GM18520 (cell line): ENCODE data around the gene SCUBE2.
"Not testable (repeated sequence)": the region's sequence is repeated elsewhere in the genome, so short reads cannot be mapped to it uniquely, and the experiment has no call there.

Experiments used
- ATAC-seq: cut with Tn5 transposase; IDR thresholded peaks from one replicate; pipeline ENCODE4 v1.9.1; 2021; ENCODE audit not compliant: unreplicated experiment

Gene SCUBE2

GRCh38 chr11:9013373-9013772 lies 78.0 kb downstream of the SCUBE2 start:
- no peak for ATAC-seq

GRCh38 chr11:9009538-9009937 lies 81.9 kb downstream of the SCUBE2 start:
- not testable (repeated sequence) for ATAC-seq

GRCh38 chr11:9008661-9009060 lies 82.7 kb downstream of the SCUBE2 start:
- no peak for ATAC-seq

GRCh38 chr11:9008011-9008550 lies 83.3 kb downstream of the SCUBE2 start:
- ATAC-seq, result no peak

GRCh38 chr11:9005087-9005486 lies 86.3 kb downstream of the SCUBE2 start:
- no peak for ATAC-seq

- ATAC-seq, result no peak
Measured at GRCh38 chr11:9004183-9004926, 87.0 kb downstream of the SCUBE2 start.

- ATAC-seq, result no peak
Measured at GRCh38 chr11:9003573-9004182, 87.7 kb downstream of the SCUBE2 start, which contains the start of gene NRIP3. Gene NRIP3, minus strand, starts transcription at chr11:9004001. Its CDS starts 66 bp downstream, at chr11:9003935.

- ATAC-seq, result no peak
Measured at GRCh38 chr11:9002920-9003572, 88.4 kb downstream of the SCUBE2 start.

- no peak for ATAC-seq
Measured at GRCh38 chr11:9001736-9002135, 89.7 kb downstream of the SCUBE2 start.

GRCh38 chr11:8998017-8998416 lies 93.4 kb downstream of the SCUBE2 start:
- no peak for ATAC-seq

- no peak for ATAC-seq
Measured at GRCh38 chr11:8997451-8997850, 93.9 kb downstream of the SCUBE2 start.

GRCh38 chr11:8989453-8989852 lies 101.9 kb downstream of the SCUBE2 start:
- no peak for ATAC-seq

GRCh38 chr11:8988329-8989234 lies 102.8 kb downstream of the SCUBE2 start:
- ATAC-seq, result no peak

- ATAC-seq, result no peak
Measured at GRCh38 chr11:8987446-8987845, 104.0 kb downstream of the SCUBE2 start.

- ATAC-seq, result not testable (repeated sequence)
Measured at GRCh38 chr11:8986772-8987171, 104.6 kb downstream of the SCUBE2 start.

- ATAC-seq, result no peak
Measured at GRCh38 chr11:8985462-8985861, 105.9 kb downstream of the SCUBE2 start.

- no peak for ATAC-seq
Measured at GRCh38 chr11:8983552-8983951, 107.8 kb downstream of the SCUBE2 start.

GRCh38 chr11:8980485-8980884 lies 110.9 kb downstream of the SCUBE2 start:
- no peak for ATAC-seq

- ATAC-seq, result not testable (repeated sequence)
Measured at GRCh38 chr11:8979365-8979764, 112.0 kb downstream of the SCUBE2 start.

- ATAC-seq, result no peak
Measured at GRCh38 chr11:8973121-8973520, 118.3 kb downstream of the SCUBE2 start.

GRCh38 chr11:8971924-8972316 lies 119.5 kb downstream of the SCUBE2 start:
- ATAC-seq, result no peak
